H1 (cell line): ENCODE results near the gene ITPR1. TPM values are rescaled to one million over a fixed set of nuclear protein-coding genes. Genes with fewer than 3 reads are reported as not detected.

Experiments
- CTCF ChIA-PET: fragments of 300-600 bp; sonication (Branson Sonifier 250); formaldehyde crosslinking; loops from one replicate; lab custom pipeline; 2021; ENCODE audit not compliant: partially characterized antibody; lab: Charles Lee
- POLR2A ChIA-PET: fragments of 300-600 bp; sonication (Branson Sonifier 250); formaldehyde crosslinking; loops from one replicate; lab custom pipeline; 2021; ENCODE audit warnings: inconsistent platforms; ENCODE audit not compliant: partially characterized antibody; lab: Charles Lee
- DNase-seq, 2 experiments: peaks; one replicate each; pipeline versions ENCODE4 v3.0.0 to v3.0.0-alpha.2; 2010 to 2022; ENCODE audit warnings: low spot score in 2 of 2, low read depth in 1 of 2, mixed read lengths in 1 of 2
- FAIRE-seq: peaks from 2 replicates; lab custom pipeline; 2011; peaks lifted over from hg19 to GRCh38; lab: Jason Lieb, UNC
- H2AFZ ChIP-seq: 2 replicates; pipeline ENCODE4 v1.8.1; 2012; ENCODE audit warnings: low read length, inconsistent platforms
- H2AK5ac ChIP-seq: 2 replicates; pipeline ENCODE4 v1.6.1; 2013; ENCODE audit warnings: low read depth, low read length
- H2BK120ac ChIP-seq: replicated peaks from 2 replicates; pipeline ENCODE3; 2013; ENCODE audit warnings: low read depth, low read length, inconsistent platforms
- H2BK12ac ChIP-seq: 2 replicates; pipeline ENCODE4 v1.6.1; 2013; ENCODE audit warnings: low read depth, low read length
- H2BK15ac ChIP-seq: 2 replicates; pipeline ENCODE4 v1.6.1; 2013; ENCODE audit warnings: low read length
- H2BK20ac ChIP-seq: 2 replicates; pipeline ENCODE4 v1.6.1; 2013; ENCODE audit warnings: low read length
- H2BK5ac ChIP-seq: 2 replicates; pipeline ENCODE4 v1.6.1; 2013; ENCODE audit warnings: low read depth, low read length
- H3K14ac ChIP-seq: 2 replicates; pipeline ENCODE4 v1.6.1; 2013; ENCODE audit warnings: inconsistent platforms; ENCODE audit not compliant: insufficient read length
- H3K18ac ChIP-seq: 2 replicates; pipeline ENCODE4 v1.6.1; 2013; ENCODE audit warnings: low read length; ENCODE audit errors: extremely low read depth
- H3K23ac ChIP-seq: 2 replicates; pipeline ENCODE4 v1.6.1; 2013; ENCODE audit warnings: inconsistent platforms; ENCODE audit not compliant: insufficient read length
- H3K23me2 ChIP-seq: 2 replicates; pipeline ENCODE4 v1.6.1; 2013; ENCODE audit warnings: low read depth, low read length
- H3K27ac ChIP-seq: 2 replicates; pipeline ENCODE4 v1.6.1; 2011; ENCODE audit warnings: low read depth, low read length, inconsistent platforms
- H3K27me3 ChIP-seq, 4 experiments: replicated peaks in 1 of 4; 1 replicate in 1 of 4; 2 replicates in 3 of 4; pipeline versions ENCODE4 v1.6.1 to v1.8.1; 2011 to 2013; ENCODE audit warnings: low read length in 3 of 4, mild to moderate bottlenecking in 3 of 4, inconsistent platforms in 2 of 4, mixed read lengths in 2 of 4, moderate library complexity in 1 of 4; ENCODE audit not compliant: control insufficient read depth in 3 of 4, insufficient read depth in 3 of 4; ENCODE audit errors: extremely low read depth in 1 of 4
- H3K36me3 ChIP-seq, 4 experiments: 2 replicates each; pipeline versions ENCODE4 v1.6.1 to v1.8.1; 2011 to 2013; ENCODE audit warnings: mild to moderate bottlenecking in 4 of 4, low read length in 3 of 4, moderate library complexity in 2 of 4, control low read depth in 1 of 4, inconsistent platforms in 1 of 4; ENCODE audit not compliant: insufficient read depth in 4 of 4, control insufficient read depth in 2 of 4
- H3K4ac ChIP-seq: replicated peaks from 2 replicates; pipeline ENCODE3; 2013; ENCODE audit warnings: low read length, low read depth, mixed read lengths, inconsistent platforms; ENCODE audit not compliant: insufficient read length
- H3K4me1 ChIP-seq, 4 experiments: replicated peaks in 1 of 4; 1 replicate in 1 of 4; 2 replicates in 3 of 4; pipeline versions ENCODE4 v1.6.1 to v1.8.1; 2011 to 2013; ENCODE audit warnings: low read length in 3 of 4, inconsistent platforms in 2 of 4, mixed read lengths in 1 of 4; ENCODE audit not compliant: insufficient read depth in 4 of 4, control insufficient read depth in 3 of 4
- H3K4me2 ChIP-seq, 2 experiments: 2 replicates each; pipeline versions ENCODE4 v1.6.1 to v1.8.1; 2011 to 2013; ENCODE audit warnings: low read depth in 2 of 2, low read length in 2 of 2, control low read depth in 1 of 2, inconsistent platforms in 1 of 2, mild to moderate bottlenecking in 1 of 2; ENCODE audit not compliant: insufficient read depth in 1 of 2
- H3K4me3 ChIP-seq, 4 experiments: fragments of 200-600, 300-600 bp in 1 of 4; sonication (generic), shearing (Covaris generic), sonication (Bioruptor Twin) in 1 of 4; 2 replicates each; pipeline versions ENCODE4 v1.5.1 to v1.8.1; 2011 to 2016; ENCODE audit warnings: low read length in 4 of 4, low read depth in 3 of 4, control low read depth in 2 of 4, inconsistent platforms in 2 of 4, mild to moderate bottlenecking in 2 of 4, mixed read lengths in 1 of 4, moderate library complexity in 1 of 4; ENCODE audit not compliant: insufficient read depth in 2 of 4; ENCODE audit errors: extremely low read depth in 1 of 4
- H3K56ac ChIP-seq: replicated peaks from 2 replicates; pipeline ENCODE3; 2013; ENCODE audit warnings: low read depth, mild to moderate bottlenecking, mixed read lengths, low read length, inconsistent platforms; ENCODE audit not compliant: insufficient read length
- H3K79me1 ChIP-seq: 2 replicates; pipeline ENCODE4 v1.6.1; 2013; ENCODE audit warnings: low read depth, low read length, control low read depth
- H3K79me2 ChIP-seq, 2 experiments: 2 replicates each; pipeline versions ENCODE4 v1.6.1 to v1.8.1; 2012 to 2013; ENCODE audit warnings: low read length in 2 of 2, mild to moderate bottlenecking in 2 of 2, inconsistent platforms in 1 of 2; ENCODE audit not compliant: insufficient read depth in 2 of 2, control insufficient read depth in 1 of 2
- H3K9ac ChIP-seq, 4 experiments: replicated peaks in 1 of 4; 1 replicate in 1 of 4; 2 replicates in 3 of 4; pipeline versions ENCODE4 v1.6.1 to v1.8.1; 2011 to 2013; ENCODE audit warnings: low read depth in 3 of 4, low read length in 3 of 4, control low read depth in 2 of 4, mild to moderate bottlenecking in 2 of 4, moderate library complexity in 2 of 4, inconsistent platforms in 1 of 4; ENCODE audit errors: extremely low read depth in 1 of 4
- H3K9me3 ChIP-seq, 2 experiments: 2 replicates each; pipeline versions ENCODE4 v1.6.1 to v1.8.1; 2012 to 2013; ENCODE audit warnings: mild to moderate bottlenecking in 2 of 2, moderate library complexity in 2 of 2, control low read depth in 1 of 2, inconsistent platforms in 1 of 2, low read depth in 1 of 2, low read length in 1 of 2, mixed read lengths in 1 of 2; ENCODE audit not compliant: insufficient read depth in 2 of 2
- H4K20me1 ChIP-seq, 2 experiments: replicated peaks in 1 of 2; 2 replicates each; pipeline versions ENCODE3 to v1.8.1; 2011 to 2013; ENCODE audit warnings: inconsistent platforms in 2 of 2, low read length in 2 of 2, mild to moderate bottlenecking in 1 of 2; ENCODE audit not compliant: insufficient read depth in 2 of 2, control insufficient read depth in 1 of 2
- H4K5ac ChIP-seq: 2 replicates; pipeline ENCODE4 v1.6.1; 2013; ENCODE audit warnings: low read length, low read depth, mixed read lengths, inconsistent platforms; ENCODE audit not compliant: insufficient read length
- H4K8ac ChIP-seq: 2 replicates; pipeline ENCODE4 v1.8.0; 2013; ENCODE audit warnings: mild to moderate bottlenecking, moderate library complexity, low read length, inconsistent platforms; ENCODE audit not compliant: insufficient read depth; ENCODE audit errors: extremely low read depth
- H4K91ac ChIP-seq: replicated peaks from 2 replicates; pipeline ENCODE3; 2013; ENCODE audit warnings: low read length, mixed read lengths, inconsistent platforms; ENCODE audit not compliant: insufficient read length
- CEBPB ChIP-seq: IDR thresholded peaks from 2 replicates; pipeline ENCODE4 v1.6.1; 2012; ENCODE audit warnings: low read depth, low read length
- JUN ChIP-seq: IDR thresholded peaks from 2 replicates; pipeline ENCODE4 v1.6.1; 2011; ENCODE audit warnings: low read depth, mild to moderate bottlenecking, improper control_type of control experiment, low read length
- POLR2AphosphoS5 ChIP-seq: IDR thresholded peaks from 2 replicates; pipeline ENCODE4 v1.6.1; 2011; ENCODE audit warnings: low read depth, low read length
- WGBS, 2 experiments: shearing (Covaris generic) in 1 of 2; methylation state at CpG; one replicate each; pipeline versions ENCODE4 v1.1.6 to v1.1.7; 2013 to 2015; ENCODE audit warnings: low lambda C conversion rate in 2 of 2, mixed read lengths in 2 of 2, inconsistent platforms in 1 of 2, low coverage in 1 of 2, missing lambda C conversion rate in 1 of 2; ENCODE audit not compliant: insufficient replicate concordance in 2 of 2, insufficient coverage in 1 of 2, insufficient read length in 1 of 2; ENCODE audit errors: extremely low coverage in 1 of 2, missing lambda C conversion rate in 1 of 2; 5-methylcytosine and 5-hydroxymethylcytosine counted together
- polyA plus RNA-seq, 7 experiments: library from polyadenylated mRNA; depleted of rRNA in 3 of 7; stranded (reverse) in 5 of 7; unstranded in 2 of 7; fragments of >200 nt in 5 of 7; fragments of 200-250 nt in 2 of 7; gene quantifications; 1 replicate in 5 of 7; 2 replicates in 1 of 7; 4 replicates in 1 of 7; pipeline versions ENCODE4 v1.2.1 to v1.2.3, GENCODE V29; 2011 to 2013; ENCODE audit warnings: missing spikeins in 2 of 7, mixed read lengths in 2 of 7
- total RNA-seq: library from RNA; stranded (reverse); fragmentation: NEBNext Ultra II Directional; extraction: Animal tissue kit (Norgen Biotek cat#: 25700); gene quantifications from 2 replicates; pipeline ENCODE4 v1.2.1, GENCODE V29; 2021

The ITPR1 gene
- total and polyA plus RNA-seq, 2 of the 8 experiments (the other 6 are each of a cell fraction or from before 2014, with no cell fraction given): 2.5 to 16.3 TPM

GRCh38 chr3:4495294-4496086 lies 2.3 kb downstream of the ITPR1 start:
- Histone ChIP-seq H3K18ac (no peak overlapping the region), H3K27me3 (peaks cover 0 to 11% (median 5%) of the 10 kb centered on the region in 4 experiments; a peak in 5 of 7 replicates), H2BK12ac (no peak overlapping the region), H2BK5ac (no peak overlapping the region), H3K4me2 (no peak overlapping the region), H3K23me2 (peaks cover 8% of the 10 kb centered on the region; the same call in 1 of the 2 replicates), H2BK120ac (no peak overlapping the region), H3K4me1 (peaks cover 0 to 3% (median 0%) of the 10 kb centered on the region in 4 experiments; a peak in 3 of 7 replicates), H3K9ac (no peak overlapping the region), H3K14ac (no peak overlapping the region), H3K9me3 (no peaks in the 10 kb centered on the region), H2BK15ac (no peak overlapping the region), H3K36me3 (no peaks in the 10 kb centered on the region), H3K27ac (no peak overlapping the region), H4K8ac (no peak overlapping the region; the same call in 1 of the 2 replicates), H3K79me1 (no peaks in the 10 kb centered on the region), H4K20me1 (peaks cover 0 to 1% of the 10 kb centered on the region in 2 experiments), H3K79me2 (no peaks in the 10 kb centered on the region), H2AK5ac (no peak overlapping the region), H2AFZ (no peak overlapping the region), H3K4me3 (no peak overlapping the region), H2BK20ac (no peak overlapping the region), H3K56ac (no peak overlapping the region), H4K5ac (no peak overlapping the region), H3K4ac (no peak overlapping the region), H4K91ac (no peak overlapping the region), H3K23ac (no peak overlapping the region)
- FAIRE-seq: no peak
- ChIA-PET POLR2A (interaction anchor here (1.2 to 4.6 kb wide), 4 partner anchors 10 to 74 kb away, joined by 4 to 91 read pairs (median 4); no protein-coding TSS in a partner anchor), CTCF (interaction anchor here (0.7 to 7.1 kb wide), 7 partner anchors 7 to 144 kb away, joined by 3 to 34 read pairs (median 3); no protein-coding TSS in a partner anchor)
- no peak for DNase-seq
- WGBS, 2 experiments: 93% methylated on average over 3 of the region's 3 CpGs; no CpG with 5 or more reads in 1 of the 2 experiments
- no peak for TF ChIP-seq CEBPB
- no peak for TF ChIP-seq JUN
- TF ChIP-seq POLR2AphosphoS5: no peak
